SH-SY5Y (cell line): ENCODE measurements around the gene SLITRK1.

ENCODE experiments used
- GATA2 ChIP-seq: IDR thresholded peaks from 2 replicates; pipeline ENCODE4 v1.6.1; 2011; ENCODE audit warnings: mild to moderate bottlenecking, low read depth, low read length
- GATA3 ChIP-seq: IDR thresholded peaks from 2 replicates; pipeline ENCODE4 v1.6.1; 2011; ENCODE audit warnings: low read depth, mild to moderate bottlenecking, low read length, moderate library complexity

The SLITRK1 gene, protein sequence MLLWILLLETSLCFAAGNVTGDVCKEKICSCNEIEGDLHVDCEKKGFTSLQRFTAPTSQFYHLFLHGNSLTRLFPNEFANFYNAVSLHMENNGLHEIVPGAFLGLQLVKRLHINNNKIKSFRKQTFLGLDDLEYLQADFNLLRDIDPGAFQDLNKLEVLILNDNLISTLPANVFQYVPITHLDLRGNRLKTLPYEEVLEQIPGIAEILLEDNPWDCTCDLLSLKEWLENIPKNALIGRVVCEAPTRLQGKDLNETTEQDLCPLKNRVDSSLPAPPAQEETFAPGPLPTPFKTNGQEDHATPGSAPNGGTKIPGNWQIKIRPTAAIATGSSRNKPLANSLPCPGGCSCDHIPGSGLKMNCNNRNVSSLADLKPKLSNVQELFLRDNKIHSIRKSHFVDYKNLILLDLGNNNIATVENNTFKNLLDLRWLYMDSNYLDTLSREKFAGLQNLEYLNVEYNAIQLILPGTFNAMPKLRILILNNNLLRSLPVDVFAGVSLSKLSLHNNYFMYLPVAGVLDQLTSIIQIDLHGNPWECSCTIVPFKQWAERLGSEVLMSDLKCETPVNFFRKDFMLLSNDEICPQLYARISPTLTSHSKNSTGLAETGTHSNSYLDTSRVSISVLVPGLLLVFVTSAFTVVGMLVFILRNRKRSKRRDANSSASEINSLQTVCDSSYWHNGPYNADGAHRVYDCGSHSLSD

DNA sequence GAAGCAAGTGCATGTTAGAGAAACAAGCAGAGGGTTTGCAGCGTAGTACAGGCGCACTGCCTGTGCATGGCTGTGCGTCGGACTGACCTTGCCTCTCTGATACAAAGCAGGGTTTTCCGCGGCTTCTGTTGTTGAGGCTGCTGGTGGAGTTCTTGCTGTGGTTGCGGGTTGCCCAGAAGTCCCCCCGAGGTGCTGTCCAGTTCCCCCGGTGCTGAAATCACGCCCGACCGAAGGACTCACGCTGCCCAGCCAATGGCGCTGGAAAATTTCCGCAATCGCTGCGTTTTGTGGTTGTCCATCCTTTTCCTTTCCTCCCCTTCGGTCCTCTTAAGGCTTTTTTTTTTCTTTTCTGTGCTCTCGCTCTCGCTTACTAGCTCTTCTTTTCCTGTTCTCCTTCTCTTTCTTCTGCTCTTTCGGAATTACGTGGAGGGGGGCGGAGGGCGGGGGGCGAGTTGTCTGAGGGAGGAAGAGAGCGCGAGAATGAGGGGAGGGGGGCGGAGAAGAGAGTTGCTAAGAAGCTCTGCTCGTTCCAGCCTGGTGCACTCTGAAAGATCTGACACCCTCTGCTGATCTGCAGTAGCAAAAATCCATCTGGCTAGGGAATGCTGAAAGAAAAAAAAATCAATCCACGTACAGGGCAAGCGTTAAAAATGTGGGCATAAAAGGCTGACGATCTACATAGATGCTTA is at the start of gene SLITRK1:
Gene SLITRK1 (minus strand): TSS at position 558 of the 689 bp plus-strand sequence. CDS start 967 bp downstream, outside the sequence.
- TF ChIP-seq GATA3 (no peak), GATA2 (no peak)

DNA sequence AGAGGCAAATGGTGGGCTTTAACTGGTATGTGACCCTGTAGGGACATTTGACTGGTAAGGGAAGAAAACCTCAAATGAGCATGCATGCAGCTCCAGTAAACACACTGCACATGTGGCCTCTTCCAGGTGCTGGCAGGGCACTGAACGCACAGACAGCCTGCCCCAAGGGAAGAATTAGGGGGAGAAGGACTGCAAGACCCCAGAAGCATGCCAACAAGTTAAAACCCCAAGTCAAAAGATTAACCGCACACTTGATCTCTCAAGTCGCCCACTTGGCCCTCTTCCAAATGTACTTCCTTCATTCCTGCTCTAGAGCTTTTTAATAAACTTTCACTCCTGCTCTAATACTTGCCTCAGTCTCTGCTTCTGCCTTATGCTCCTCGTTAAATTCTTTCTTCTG is 46.9 kb upstream of the SLITRK1 start:
- TF ChIP-seq GATA2 (no peak), GATA3 (no peak)

DNA sequence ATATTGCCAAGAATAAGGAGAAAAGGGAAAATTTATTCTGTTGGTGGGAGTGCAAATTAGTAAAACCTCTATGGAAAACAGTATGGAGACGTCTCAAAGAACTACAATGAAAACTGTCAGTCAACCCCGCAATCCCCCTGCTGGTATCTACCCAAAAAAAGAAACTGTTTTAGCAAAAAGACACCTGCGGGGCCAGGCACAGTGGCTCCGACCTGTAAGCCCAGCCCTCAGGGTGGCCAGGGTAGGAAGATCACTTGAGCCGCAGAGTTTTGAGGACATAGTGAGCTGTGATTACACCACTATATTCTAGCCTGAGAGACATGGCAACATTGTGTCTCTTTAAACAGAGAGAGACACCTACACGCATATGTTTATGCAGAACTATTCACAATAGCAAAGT is 37.5 kb upstream of the SLITRK1 start:
- TF ChIP-seq GATA2 (no peak), GATA3 (no peak)

DNA sequence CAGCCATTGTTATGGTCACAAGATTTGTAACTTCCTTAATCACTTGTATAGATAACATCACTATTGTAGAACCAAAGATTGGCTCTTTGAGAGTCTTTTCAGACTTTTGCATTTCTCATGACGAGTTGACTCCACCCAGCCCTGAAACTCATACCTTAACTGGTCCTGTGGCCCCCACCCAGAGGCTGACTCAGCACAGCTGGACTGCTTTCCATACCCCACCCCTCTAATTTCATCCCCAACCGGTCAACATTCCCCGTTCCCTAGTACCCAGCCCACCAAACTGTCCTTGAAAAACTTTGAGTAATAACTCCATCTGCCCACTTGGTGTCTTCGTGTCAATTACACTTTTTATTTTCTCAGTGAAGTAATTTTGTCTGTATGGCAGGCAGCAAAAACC is 32.1 kb upstream of the SLITRK1 start:
- TF ChIP-seq GATA2 (no peak), GATA3 (no peak)

DNA sequence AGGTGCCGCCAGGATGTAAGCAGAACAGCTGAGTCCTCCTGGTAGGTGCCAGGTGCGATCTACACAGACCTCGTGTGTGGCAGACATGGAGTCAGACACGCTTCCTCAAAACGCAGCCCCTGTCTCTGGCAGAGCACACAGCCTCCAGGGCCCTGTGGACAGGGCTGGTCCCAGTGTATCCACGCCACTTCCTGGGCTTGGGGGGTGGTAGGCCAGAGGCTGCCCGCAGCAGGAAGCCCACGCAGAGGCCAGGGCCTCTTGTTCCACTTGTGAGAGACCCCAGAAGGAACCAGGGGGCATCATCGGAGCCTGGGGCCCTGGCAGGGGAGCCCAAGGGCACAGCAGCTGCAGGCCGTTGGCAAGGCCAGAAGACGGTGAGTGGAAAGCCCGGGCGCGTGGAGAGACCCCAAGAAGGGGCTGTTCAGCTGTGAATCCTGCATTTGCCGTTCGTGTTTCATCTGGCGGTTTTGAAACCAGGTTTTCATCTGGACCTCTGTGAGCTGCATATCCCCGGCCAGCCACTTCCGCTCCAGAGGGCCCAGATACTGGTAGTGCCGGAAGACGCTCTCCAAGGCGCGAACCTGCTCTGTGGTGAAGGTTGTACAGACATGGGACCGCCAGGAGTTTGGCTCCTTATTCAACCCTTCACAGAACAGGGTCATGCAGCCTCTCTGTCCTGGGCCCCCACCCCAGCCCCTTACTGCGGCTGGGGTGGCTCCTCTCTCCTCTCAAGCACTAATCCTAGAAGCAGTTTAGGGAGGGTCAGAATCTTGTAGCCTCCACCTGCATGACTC is 25.1 kb upstream of the SLITRK1 start:
- TF ChIP-seq GATA3 (no peak), GATA2 (no peak)

DNA sequence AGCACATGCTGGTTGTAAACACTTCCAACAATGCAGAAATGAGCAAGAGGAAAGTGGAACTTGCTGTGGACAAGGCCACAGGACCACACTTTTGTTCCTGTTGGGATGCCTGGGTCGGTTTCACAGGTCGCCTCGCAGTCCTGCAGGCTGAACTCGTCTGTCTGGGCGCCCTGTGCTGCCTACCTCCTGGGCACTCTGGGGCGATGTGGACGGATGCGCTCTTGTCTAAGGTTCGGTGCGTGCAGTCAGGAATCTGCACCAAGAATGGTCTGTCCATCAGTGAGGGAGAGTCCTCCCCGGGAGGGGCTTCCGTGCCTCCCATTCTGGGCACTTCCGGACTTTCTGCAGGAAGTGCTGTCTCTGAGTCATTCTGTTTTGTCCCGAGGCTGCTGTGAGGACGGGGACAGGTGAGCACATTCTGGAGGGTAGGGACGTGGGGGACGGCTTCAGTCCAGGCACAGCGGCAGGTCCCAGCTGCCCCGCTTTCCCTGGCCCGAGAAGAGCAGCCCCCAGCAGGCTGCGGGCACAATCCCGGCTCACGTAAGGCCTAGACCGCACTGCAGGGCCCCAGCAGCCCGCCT is 24.1 kb upstream of the SLITRK1 start:
- TF ChIP-seq GATA3, result no peak
- no peak for TF ChIP-seq GATA2

DNA sequence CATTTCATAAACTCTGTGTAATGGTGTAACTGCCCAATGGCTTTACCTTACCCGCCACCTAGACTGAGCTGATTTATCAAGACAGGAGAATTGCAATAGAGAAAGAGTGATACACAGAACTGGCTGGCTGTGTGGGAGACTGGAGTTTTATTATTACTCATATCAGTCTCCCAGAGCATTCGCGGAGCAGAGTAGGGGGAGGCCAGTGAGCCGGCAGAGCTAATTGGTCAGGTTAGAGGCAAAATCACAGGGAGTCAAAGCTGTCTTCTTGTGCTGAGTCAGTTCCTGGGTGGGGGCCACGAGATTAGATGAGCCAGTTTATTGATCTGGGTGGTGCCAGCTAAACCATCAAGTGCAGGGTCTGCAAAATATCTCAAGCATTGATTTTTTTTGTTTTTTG is 23.4 kb upstream of the SLITRK1 start:
- no peak for TF ChIP-seq GATA2
- no peak for TF ChIP-seq GATA3

DNA sequence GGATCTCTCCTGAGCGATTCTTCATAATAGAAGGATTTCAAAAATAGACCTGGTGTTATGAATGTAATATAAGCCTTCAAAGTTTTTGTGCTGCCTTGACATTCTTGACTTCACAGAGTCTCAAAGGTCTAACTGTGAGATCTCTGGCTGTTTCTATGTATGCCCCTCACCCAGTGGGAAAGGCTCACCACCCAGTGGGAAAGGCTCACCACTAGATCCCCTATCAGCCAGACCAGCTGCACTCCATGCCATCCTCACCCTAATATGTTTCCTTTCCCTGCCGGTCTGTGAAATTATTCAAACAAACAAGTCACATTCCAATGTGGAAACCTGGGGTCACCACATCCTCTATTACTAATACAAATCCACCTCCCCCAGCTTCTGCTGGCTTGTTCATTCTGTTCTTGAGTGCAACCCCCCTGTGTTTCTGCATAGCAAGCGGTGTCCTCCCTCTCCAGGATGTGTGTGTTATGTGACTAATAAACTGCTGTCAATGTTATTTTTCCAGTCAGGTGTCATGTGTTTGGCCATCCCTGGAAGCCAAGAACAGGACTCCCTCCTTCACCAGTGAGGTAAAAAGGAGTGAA is 13.8 kb upstream of the SLITRK1 start:
- TF ChIP-seq GATA3, result no peak
- TF ChIP-seq GATA2, result no peak

DNA sequence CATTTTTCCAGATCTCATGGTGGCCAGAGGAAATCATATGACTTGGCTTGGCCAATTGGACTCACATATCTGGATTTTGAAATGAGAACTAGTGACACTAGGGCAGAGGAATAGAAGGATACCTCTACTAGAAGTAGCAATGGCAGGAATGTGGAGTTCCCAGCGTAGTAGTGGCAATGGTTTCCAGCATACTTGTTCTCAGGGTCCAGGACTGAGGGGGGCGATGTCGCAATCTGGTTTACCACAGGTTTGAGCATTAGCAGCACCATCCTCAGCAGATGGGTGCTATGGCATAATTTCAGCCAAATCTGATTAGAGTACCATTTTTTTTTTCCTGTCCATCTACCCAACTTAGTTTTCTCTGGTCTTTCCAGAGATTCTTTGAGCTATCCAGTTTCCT is 8.1 kb upstream of the SLITRK1 start:
- TF ChIP-seq GATA2, result no peak
- no peak for TF ChIP-seq GATA3

DNA sequence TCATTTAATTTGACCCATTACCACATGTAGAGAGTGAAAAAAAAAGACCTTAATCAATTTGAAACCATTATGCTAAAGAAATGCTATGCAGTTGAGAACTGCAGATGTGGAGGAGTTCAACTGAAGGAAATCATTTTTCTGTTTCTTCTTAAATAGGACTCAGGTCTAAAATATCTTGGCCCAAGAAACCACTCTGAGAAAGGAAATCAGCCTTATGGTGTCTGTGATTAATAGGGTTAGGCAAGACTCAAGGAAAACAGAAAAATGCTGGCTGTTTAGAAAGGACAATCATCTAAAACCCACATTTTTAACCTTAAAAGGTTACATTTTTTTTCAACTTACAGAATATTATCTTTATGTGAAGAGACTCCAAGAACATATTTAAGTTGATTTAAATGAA is 1.9 kb upstream of the SLITRK1 start:
- TF ChIP-seq GATA3 (no peak), GATA2 (no peak)

DNA sequence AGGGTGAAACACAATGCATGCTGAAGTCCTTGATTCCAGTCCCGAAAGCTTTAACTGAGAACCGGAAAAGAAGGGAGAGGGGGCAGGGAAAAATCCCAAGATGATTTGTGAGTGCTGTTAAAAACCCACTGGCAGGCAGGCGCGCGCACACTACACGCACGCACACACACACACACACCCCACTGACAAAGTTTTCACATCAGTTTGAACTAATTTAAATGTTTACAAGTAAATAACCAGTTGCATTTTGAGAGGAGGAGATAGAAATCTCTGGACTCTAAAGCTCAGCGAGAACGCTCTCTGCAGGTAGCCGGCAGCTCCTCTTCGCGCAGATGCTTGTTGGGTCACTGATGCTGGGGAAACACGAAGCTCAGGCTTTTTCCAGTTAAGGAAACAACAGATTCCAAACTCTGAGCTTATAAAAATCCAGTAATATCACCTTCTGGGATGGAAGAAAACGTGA is 818 bp upstream of the SLITRK1 start:
- TF ChIP-seq GATA3 (no peak), GATA2 (no peak)

DNA sequence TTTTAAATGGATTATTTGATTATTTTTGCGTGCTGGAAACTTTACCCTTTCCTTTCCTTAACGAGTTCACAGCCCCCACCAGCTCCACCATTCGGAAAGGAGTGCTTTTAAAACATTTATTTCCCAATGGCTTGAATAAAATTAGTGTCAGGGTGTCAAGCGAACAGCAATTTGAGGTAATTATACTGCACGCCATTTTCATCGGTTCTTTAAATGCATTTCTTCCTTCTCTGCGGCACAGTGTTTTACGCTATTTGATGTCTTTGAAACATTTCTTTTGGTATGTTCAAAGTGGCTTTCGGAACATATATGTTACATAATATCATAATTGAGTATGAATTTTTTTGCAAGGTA is 309 bp upstream of the SLITRK1 start:
- no peak for TF ChIP-seq GATA2
- TF ChIP-seq GATA3, result no peak

DNA sequence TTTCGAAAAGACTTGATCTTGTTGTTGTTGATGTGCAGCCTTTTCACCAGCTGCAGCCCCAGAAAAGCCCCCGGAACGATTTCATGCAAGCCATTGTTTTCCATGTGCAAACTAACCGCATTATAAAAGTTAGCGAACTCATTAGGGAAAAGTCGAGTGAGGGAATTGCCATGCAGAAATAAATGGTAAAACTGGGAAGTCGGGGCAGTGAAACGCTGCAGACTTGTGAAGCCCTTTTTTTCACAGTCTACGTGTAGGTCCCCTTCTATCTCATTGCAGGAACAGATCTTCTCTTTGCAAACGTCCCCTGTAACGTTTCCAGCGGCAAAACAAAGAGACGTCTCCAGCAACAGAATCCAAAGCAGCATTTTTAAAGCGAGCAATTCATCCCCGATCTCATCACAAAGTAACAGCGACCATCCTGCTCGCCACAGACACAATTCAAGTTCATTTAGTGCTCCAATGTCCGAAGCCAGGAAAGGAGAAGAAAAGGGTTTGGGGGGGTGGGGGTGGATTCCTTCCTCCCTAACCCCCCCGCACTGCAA is 1.1 kb downstream of the SLITRK1 start:
- TF ChIP-seq GATA2, result no peak
- no peak for TF ChIP-seq GATA3
